GM18909 (cell line): ENCODE data around the gene PLPP6.

Experiments used
- ATAC-seq: cut with Tn5 transposase; IDR thresholded peaks from one replicate; pipeline ENCODE4 v1.9.1; 2021; ENCODE audit warnings: mild to moderate bottlenecking; ENCODE audit not compliant: unreplicated experiment, poor library complexity

PLPP6 gene

GRCh38 chr9:4689021-4689420 is 26.9 kb downstream of the PLPP6 start:
- no peak for ATAC-seq

- ATAC-seq: peak; percentile 76
Observed at GRCh38 chr9:4689687-4690104, 27.6 kb downstream of the PLPP6 start.

- peak; percentile 63 for ATAC-seq
Observed at GRCh38 chr9:4690144-4690543, 28.1 kb downstream of the PLPP6 start.

- no peak for ATAC-seq
Observed at GRCh38 chr9:4691795-4692194, 29.7 kb downstream of the PLPP6 start.

GRCh38 chr9:4700091-4700490 is 38.0 kb downstream of the PLPP6 start:
- ATAC-seq: no peak

GRCh38 chr9:4700932-4701331 is 38.8 kb downstream of the PLPP6 start:
- ATAC-seq: no peak

- no peak for ATAC-seq
Observed at GRCh38 chr9:4701526-4701925, 39.4 kb downstream of the PLPP6 start.

- no peak for ATAC-seq
Observed at GRCh38 chr9:4704129-4704528, 42.0 kb downstream of the PLPP6 start.

GRCh38 chr9:4706021-4706420 is 43.9 kb downstream of the PLPP6 start:
- ATAC-seq: no peak

GRCh38 chr9:4706971-4707622 is 45.0 kb downstream of the PLPP6 start:
- no peak for ATAC-seq

GRCh38 chr9:4709380-4709779 is 47.3 kb downstream of the PLPP6 start:
- ATAC-seq: no peak

GRCh38 chr9:4713849-4714248 is 51.8 kb downstream of the PLPP6 start:
- no peak for ATAC-seq

GRCh38 chr9:4714266-4715016 is 52.3 kb downstream of the PLPP6 start:
- no peak for ATAC-seq
